ENCODE measurements around the gene IPPK. TPM values are rescaled to one million over a fixed set of nuclear protein-coding genes. Genes with fewer than 3 reads are reported as not detected.

IPPK gene
- total RNA-seq, result 10 to 100 TPM in 2 of 4 donors, 1 to 10 TPM in 2; 8.0 to 18.8 (median 11.0) TPM

GRCh38 chr9:92669890-92670708 is at the start of gene IPPK:
TSS of gene IPPK (minus strand) at chr9:92670131. CDS start at chr9:92669988, 143 bp downstream.
- no peaks in the 10 kb centered on the region for H3K9me3 ChIP-seq
- no peaks in the 10 kb centered on the region for H3K27me3 ChIP-seq
- peak; percentile 94 for TF ChIP-seq EP300 (IDR thresholded peaks at IDR 0.05)
- TF ChIP-seq CTCF (IDR thresholded peaks at IDR 0.05), result peak in 2 of 5 experiments; percentile 37 to 66
- TF ChIP-seq POLR2A (IDR thresholded peaks at IDR 0.05), result peak; percentile 27 to 58
- H3K4me1 ChIP-seq, result peaks cover 0 to 45% (median 17%) of the 10 kb centered on the region in 4 donors
- peaks cover 0 to 15% (median 0%) of the 10 kb centered on the region in 3 donors for H3K36me3 ChIP-seq
- DNase-seq (ENCODE audit: low spot score in 2 of 2), result peak; percentile 95 to 97
- 1% methylated on average over 58 to 64 of the region's 75 CpGs for WGBS, 2 donors
- peak within 1 kb of the TSS; percentile 62 to 96 (median 86) for H3K4me3 ChIP-seq
- peak within 1 kb of the TSS; percentile 39 to 94 (median 88) for H3K27ac ChIP-seq

GRCh38 chr9:92719028-92719647 is 49.2 kb upstream of the IPPK start:
- WGBS, 2 donors, result 87 to 92% methylated on average over 24 to 33 of the region's 34 CpGs
- H3K36me3 ChIP-seq, result peaks cover 0 to 85% (median 29%) of the 10 kb centered on the region in 3 donors

GRCh38 chr9:92718086-92719001 is 48.4 kb upstream of the IPPK start:
- H3K27ac ChIP-seq, result no peak overlapping the region
- DNase-seq (ENCODE audit: low spot score in 2 of 2), result no peak

More at GRCh38 chr9:92719028-92719647, 49.2 kb upstream of the IPPK start:
- TF ChIP-seq POLR2A (IDR thresholded peaks at IDR 0.05), result no peak
- TF ChIP-seq CTCF (IDR thresholded peaks at IDR 0.05), result no peak
- no peak for TF ChIP-seq EP300 (IDR thresholded peaks at IDR 0.05)
- Histone ChIP-seq H3K9me3 (no peaks in the 10 kb centered on the region), H3K4me1 (peaks cover 0 to 37% (median 8%) of the 10 kb centered on the region in 4 donors), H3K4me3 (no peak overlapping the region), H3K27me3 (no peaks in the 10 kb centered on the region), H3K27ac (no peak overlapping the region)
- DNase-seq (ENCODE audit: low spot score in 2 of 2), result no peak

More at GRCh38 chr9:92718086-92719001, 48.4 kb upstream of the IPPK start:
- Histone ChIP-seq H3K4me3 (no peak overlapping the region), H3K9me3 (no peaks in the 10 kb centered on the region), H3K36me3 (peaks cover 0 to 93% (median 35%) of the 10 kb centered on the region in 3 donors), H3K4me1 (peaks cover 0 to 29% (median 4%) of the 10 kb centered on the region in 4 donors), H3K27me3 (no peaks in the 10 kb centered on the region)
- 85 to 88% methylated on average over 26 to 36 of the region's 40 CpGs for WGBS, 2 donors
- TF ChIP-seq CTCF (IDR thresholded peaks at IDR 0.05), result no peak
- no peak for TF ChIP-seq EP300 (IDR thresholded peaks at IDR 0.05)
- no peak for TF ChIP-seq POLR2A (IDR thresholded peaks at IDR 0.05)

Measured in tibial nerve (tissue), 4 donors.